ENCODE results near the gene MARS2. TPM values are rescaled to one million over a fixed set of nuclear protein-coding genes. Genes with fewer than 3 reads are reported as not detected.

Gene MARS2
- 8.3 TPM for total RNA-seq

GRCh38 chr2:197705121-197705911 is at the start of gene MARS2:
Gene MARS2 (plus strand): TSS chr2:197705369. CDS start chr2:197705406, 37 bp downstream.
- H3K4me3 ChIP-seq = peak within 1 kb of the TSS; percentile 85 to 93
- intact Hi-C loops (cut with DNase I) = loop anchor here (10.0 kb wide), 1 partner anchor 201 kb away; the partner anchor contains the start of gene HSPE1
- H3K27me3 ChIP-seq = no peaks in the 10 kb centered on the region
- peak in 1 of 2 donors; percentile 93 for DNase-seq (ENCODE audit: extremely low spot score in 2 of 2)
- H3K27ac ChIP-seq = peak within 1 kb of the TSS; percentile 71
- H3K4me1 ChIP-seq = peaks cover 31% of the 10 kb centered on the region
- no peak for TF ChIP-seq POLR2A (IDR thresholded peaks at IDR 0.05)
- peak; percentile 10 to 72 for TF ChIP-seq POLR2AphosphoS5 (IDR thresholded peaks at IDR 0.05; ENCODE audit: insufficient read depth in 1 of 2, low read depth in 1 of 2)
- TF ChIP-seq CTCF (IDR thresholded peaks at IDR 0.05) = peak in 1 of 3 experiments; percentile 43
- H3K36me3 ChIP-seq = no peaks in the 10 kb centered on the region
- H3K9me3 ChIP-seq = no peaks in the 10 kb centered on the region

DNA sequence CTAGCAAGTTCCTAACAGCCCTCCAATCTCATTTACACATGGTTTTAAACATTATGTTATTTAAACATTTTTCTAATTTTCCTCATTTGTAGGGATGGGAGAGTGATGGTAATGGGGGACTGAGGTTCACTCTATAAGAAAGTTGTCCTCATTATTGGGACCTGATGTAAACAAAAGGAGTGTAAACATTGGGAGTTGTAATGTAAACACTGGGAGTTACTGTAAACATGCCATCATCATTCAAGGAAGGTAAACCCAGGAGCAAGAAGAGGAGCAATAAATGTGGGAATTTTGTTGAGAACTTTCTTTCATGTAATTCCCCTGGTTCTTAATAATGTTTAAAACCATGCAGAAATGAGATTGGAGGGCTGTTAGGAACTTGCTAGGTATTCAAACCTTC is 47.6 kb upstream of the MARS2 start:
- Histone ChIP-seq H3K9me3 (no peaks in the 10 kb centered on the region), H3K4me1 (no peaks in the 10 kb centered on the region), H3K36me3 (no peaks in the 10 kb centered on the region), H3K27ac (no peak overlapping the region), H3K4me3 (no peak overlapping the region), H3K27me3 (no peaks in the 10 kb centered on the region)
- TF ChIP-seq CTCF (IDR thresholded peaks at IDR 0.05) = no peak
- intact Hi-C loops (cut with DNase I) = no loop called here
- no peak for DNase-seq (ENCODE audit: extremely low spot score in 2 of 2)

- no peaks in the 10 kb centered on the region for H3K4me1 ChIP-seq
- intact Hi-C loops (cut with DNase I) = no loop called here
- DNase-seq (ENCODE audit: extremely low spot score in 2 of 2) = no peak
- no peaks in the 10 kb centered on the region for H3K27me3 ChIP-seq
- H3K36me3 ChIP-seq = no peaks in the 10 kb centered on the region
- H3K4me3 ChIP-seq = no peak overlapping the region
- TF ChIP-seq POLR2AphosphoS5 (IDR thresholded peaks at IDR 0.05; ENCODE audit: insufficient read depth in 1 of 2, low read depth in 1 of 2) (no peak), POLR2A (IDR thresholded peaks at IDR 0.05) (no peak), CTCF (IDR thresholded peaks at IDR 0.05) (no peak)
- H3K9me3 ChIP-seq = peaks cover 6% of the 10 kb centered on the region
- H3K27ac ChIP-seq = no peak overlapping the region
Observed at GRCh38 chr2:197661626-197662025, 43.5 kb upstream of the MARS2 start.

DNA sequence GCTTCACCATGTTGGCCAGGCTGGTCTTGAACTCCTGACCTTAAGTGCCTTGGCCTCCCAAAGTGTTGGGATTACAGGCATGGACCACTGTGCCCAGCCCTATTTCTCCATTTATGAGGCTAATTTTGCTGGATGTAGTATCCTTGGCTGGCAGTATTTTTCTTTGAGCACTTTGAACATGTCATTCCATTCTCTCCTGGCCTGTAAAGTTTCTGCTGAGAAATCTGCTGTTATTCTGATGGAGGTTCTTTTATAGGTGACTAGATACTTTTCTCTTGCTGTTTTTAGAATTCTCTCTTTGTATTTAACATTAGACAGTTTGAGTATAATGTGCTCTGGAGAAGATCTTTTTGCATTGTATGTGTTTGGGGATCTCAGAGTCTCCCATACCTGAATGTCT is 38.9 kb upstream of the MARS2 start:
- H3K4me1 ChIP-seq = no peaks in the 10 kb centered on the region
- H3K27me3 ChIP-seq = no peaks in the 10 kb centered on the region
- DNase-seq (ENCODE audit: extremely low spot score in 2 of 2) = no peak
- H3K4me3 ChIP-seq = no peak overlapping the region
- peaks cover 6% of the 10 kb centered on the region for H3K9me3 ChIP-seq
- intact Hi-C loops (cut with DNase I) = no loop called here
- no peak for TF ChIP-seq POLR2AphosphoS5 (IDR thresholded peaks at IDR 0.05; ENCODE audit: insufficient read depth in 1 of 2, low read depth in 1 of 2)
- TF ChIP-seq CTCF (IDR thresholded peaks at IDR 0.05) = no peak
- TF ChIP-seq POLR2A (IDR thresholded peaks at IDR 0.05) = no peak
- no peaks in the 10 kb centered on the region for H3K36me3 ChIP-seq
- H3K27ac ChIP-seq = no peak overlapping the region

DNA sequence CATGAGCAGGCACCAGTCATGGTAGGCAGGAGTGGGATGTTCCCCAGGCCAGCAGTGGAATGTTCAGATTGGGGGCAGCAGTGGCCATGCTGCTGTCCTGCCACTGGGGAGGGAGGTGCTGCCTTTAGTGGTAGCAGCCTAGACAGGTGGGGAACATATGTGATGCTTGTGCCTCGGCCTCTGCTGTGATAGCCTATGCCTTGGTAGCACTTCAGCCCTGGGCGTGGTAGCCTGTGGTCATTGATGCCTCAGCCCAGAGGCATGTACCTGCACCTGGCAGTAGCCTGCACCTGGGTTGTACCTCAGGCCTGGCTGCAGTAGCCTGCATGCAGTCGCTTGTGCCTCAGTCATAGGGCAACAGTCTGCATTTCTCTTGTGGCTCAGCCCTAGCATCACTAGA is 36.9 kb upstream of the MARS2 start:
- intact Hi-C loops (cut with DNase I) = no loop called here
- Histone ChIP-seq H3K9me3 (peaks cover 6% of the 10 kb centered on the region), H3K27me3 (no peaks in the 10 kb centered on the region), H3K36me3 (no peaks in the 10 kb centered on the region), H3K27ac (no peak overlapping the region), H3K4me1 (no peaks in the 10 kb centered on the region), H3K4me3 (no peak overlapping the region)
- DNase-seq (ENCODE audit: extremely low spot score in 2 of 2) = no peak
- no peak for TF ChIP-seq POLR2AphosphoS5 (IDR thresholded peaks at IDR 0.05; ENCODE audit: insufficient read depth in 1 of 2, low read depth in 1 of 2)
- TF ChIP-seq POLR2A (IDR thresholded peaks at IDR 0.05) = no peak
- no peak for TF ChIP-seq CTCF (IDR thresholded peaks at IDR 0.05)
